IMR-90 (cell line): Measurements from ENCODE around the gene YEATS4. TPM values are rescaled to one million over a fixed set of nuclear protein-coding genes. Genes with fewer than 3 reads are reported as not detected.

ENCODE experiments used
- ATAC-seq: fragments of 200-7000 bp; cut with Tn5 transposase; 2 replicates; pipeline ENCODE4 v1.9.1; 2020; ENCODE audit warnings: low read depth, mild to moderate bottlenecking, moderate library complexity
- BruUV-seq: library from RNA; stranded (reverse); fragments of 400-500 nt; replicated peaks from 2 replicates; lab custom pipeline; 2021; lab: Mats Ljungman, UMichigan
- CTCF ChIA-PET: fragments of 300-600 bp; formaldehyde crosslinking; extraction: SDS; loops from one replicate; lab custom pipeline; 2021; ENCODE audit warnings: antibody characterized with exemption; lab: Yijun Ruan, JAX
- POLR2A ChIA-PET: fragments of 300-600 bp; sonication (Branson Sonifier 250); formaldehyde crosslinking; loops from one replicate; lab custom pipeline; 2022; ENCODE audit warnings: antibody characterized with exemption; ENCODE audit not compliant: unreplicated experiment; lab: Charles Lee
- DNase-seq: peaks from one replicate; pipeline ENCODE4 v3.0.0; 2013
- H2AFZ ChIP-seq: replicated peaks from 2 replicates; pipeline ENCODE3; 2013; ENCODE audit warnings: low read length, mild to moderate bottlenecking; ENCODE audit not compliant: poor library complexity
- H2AK5ac ChIP-seq: 2 replicates; pipeline ENCODE4 v1.6.1; 2013; ENCODE audit warnings: low read depth, low read length, inconsistent platforms
- H2AK9ac ChIP-seq: replicated peaks from 2 replicates; pipeline ENCODE3; 2013; ENCODE audit warnings: mild to moderate bottlenecking, low read depth, low read length, moderate library complexity; ENCODE audit not compliant: poor library complexity
- H2BK120ac ChIP-seq: 2 replicates; pipeline ENCODE4 v1.6.1; 2013; ENCODE audit warnings: low read depth, low read length, inconsistent platforms
- H2BK15ac ChIP-seq: 3 replicates; pipeline ENCODE4 v1.6.1; 2013; ENCODE audit warnings: low read depth, low read length, inconsistent platforms
- H2BK20ac ChIP-seq: 2 replicates; pipeline ENCODE4 v1.6.1; 2013; ENCODE audit warnings: low read depth, mild to moderate bottlenecking, inconsistent platforms, low read length, moderate library complexity
- H2BK5ac ChIP-seq: 2 replicates; pipeline ENCODE4 v1.6.1; 2013; ENCODE audit warnings: mild to moderate bottlenecking, low read depth, low read length, inconsistent platforms; ENCODE audit not compliant: poor library complexity, severe bottlenecking
- H3K14ac ChIP-seq: replicated peaks from 2 replicates; pipeline ENCODE4 v1.6.1; 2013; ENCODE audit warnings: low read depth, low read length, inconsistent platforms
- H3K18ac ChIP-seq: 2 replicates; pipeline ENCODE4 v1.6.1; 2013; ENCODE audit warnings: low read depth, low read length, control low read depth
- H3K23ac ChIP-seq: 2 replicates; pipeline ENCODE4 v1.6.1; 2013; ENCODE audit warnings: low read depth, low read length, inconsistent platforms
- H3K27ac ChIP-seq: 2 replicates; pipeline ENCODE4 v1.5.1; 2013; ENCODE audit warnings: mild to moderate bottlenecking, control low read depth, low read length; ENCODE audit not compliant: insufficient read depth
- H3K27me3 ChIP-seq: 2 replicates; pipeline ENCODE4 v1.6.1; 2013; ENCODE audit warnings: low read length; ENCODE audit not compliant: control insufficient read depth, insufficient read depth
- H3K36me3 ChIP-seq: 2 replicates; pipeline ENCODE4 v1.6.1; 2013; ENCODE audit warnings: low read length, mixed read lengths; ENCODE audit not compliant: control insufficient read depth, insufficient read depth
- H3K4ac ChIP-seq: 2 replicates; pipeline ENCODE4 v1.6.1; 2013; ENCODE audit warnings: low read depth, low read length, inconsistent platforms
- H3K4me1 ChIP-seq: 2 replicates; pipeline ENCODE4 v1.6.1; 2013; ENCODE audit warnings: low read length, mixed read lengths; ENCODE audit not compliant: control insufficient read depth, insufficient read depth
- H3K4me2 ChIP-seq: 2 replicates; pipeline ENCODE4 v1.6.1; 2013; ENCODE audit warnings: low read depth, mild to moderate bottlenecking, control low read depth, low read length, moderate library complexity
- H3K4me3 ChIP-seq: 2 replicates; pipeline ENCODE4 v1.5.1; 2013; ENCODE audit warnings: low read depth, mild to moderate bottlenecking, control low read depth, low read length, moderate library complexity; ENCODE audit not compliant: insufficient read depth
- H3K56ac ChIP-seq: 2 replicates; pipeline ENCODE4 v1.6.1; 2013; ENCODE audit warnings: low read length, inconsistent platforms; ENCODE audit not compliant: insufficient read depth; ENCODE audit errors: extremely low read depth
- H3K79me1 ChIP-seq, 2 experiments: 2 replicates each; pipeline ENCODE4 v1.6.1; 2013; ENCODE audit warnings: low read length in 2 of 2, inconsistent platforms in 1 of 2, low read depth in 1 of 2
- H3K9ac ChIP-seq: 2 replicates; pipeline ENCODE4 v1.6.1; 2013; ENCODE audit warnings: low read depth, low read length, control low read depth
- H3K9me1 ChIP-seq: 2 replicates; pipeline ENCODE4 v1.6.1; 2013; ENCODE audit warnings: low read length, inconsistent platforms; ENCODE audit not compliant: insufficient read depth
- H3K9me3 ChIP-seq: 2 replicates; pipeline ENCODE4 v1.6.1; 2013; ENCODE audit warnings: low read length; ENCODE audit not compliant: control insufficient read depth, insufficient read depth
- H4K20me1 ChIP-seq: 2 replicates; pipeline ENCODE4 v1.6.1; 2013; ENCODE audit warnings: low read length, inconsistent platforms; ENCODE audit not compliant: insufficient read depth
- H4K5ac ChIP-seq: 2 replicates; pipeline ENCODE4 v1.6.1; 2013; ENCODE audit warnings: mild to moderate bottlenecking, low read depth, low read length, control low read depth
- H4K8ac ChIP-seq, 2 experiments: 2 replicates each; pipeline ENCODE4 v1.6.1; 2013; ENCODE audit warnings: low read depth in 2 of 2, low read length in 2 of 2, control low read depth in 1 of 2, inconsistent platforms in 1 of 2
- H4K91ac ChIP-seq: 2 replicates; pipeline ENCODE4 v1.6.1; 2013; ENCODE audit warnings: low read depth, low read length, inconsistent platforms; ENCODE audit not compliant: insufficient read depth
- BHLHE40 ChIP-seq: fragments of 150-350 bp; IDR thresholded peaks from 2 replicates; pipeline ENCODE4 v1.6.1; 2016; ENCODE audit warnings: mild to moderate bottlenecking, low read depth, low read length
- SMC3 ChIP-seq: fragments of 150-350 bp; IDR thresholded peaks from 2 replicates; pipeline ENCODE4 v1.6.1; 2016; ENCODE audit warnings: low read depth, mild to moderate bottlenecking, antibody characterized with exemption, low read length, moderate library complexity
- WGBS, 2 experiments: methylation state at CpG; one replicate each; pipeline versions ENCODE4 v1.1.5 to v1.1.7; 2013; ENCODE audit warnings: missing lambda C conversion rate in 2 of 2; ENCODE audit not compliant: insufficient read length in 1 of 2; ENCODE audit errors: extremely low coverage in 2 of 2; 5-methylcytosine and 5-hydroxymethylcytosine counted together
- dilution Hi-C: fragments of 300-500 bp; cut with HindIII; formaldehyde crosslinking; loops from one replicate; pipeline ENCODE4 v1.14.3; 2018; ENCODE audit warnings: low sequenced_read_pairs; ENCODE audit not compliant: unreplicated experiment
- in situ Hi-C: fragments of 300-500 bp; cut with MboI; formaldehyde crosslinking; loops from 3 replicates; pipeline ENCODE4 v1.14.3; 2019; ENCODE audit warnings: low sequenced_read_pairs, inconsistent platforms, mixed read lengths
- intact Hi-C: fragments of 100-400 bp; cut with micrococcal nuclease; formaldehyde crosslinking; loops from 2 replicates; pipeline ENCODE4 v1.10.0; 2022
- polyA plus RNA-seq, 3 experiments: library from polyadenylated mRNA; depleted of rRNA; stranded (reverse); fragments of >200 nt; gene quantifications; 2 replicates each; pipeline ENCODE4 v1.2.3, GENCODE V29; 2012; ENCODE audit warnings: low replicate concordance in 1 of 3
- total RNA-seq: library from RNA; depleted of rRNA; stranded (reverse); fragments of >200 nt; gene quantifications from 2 replicates; pipeline ENCODE4 v1.2.3, GENCODE V29; 2012
- TF ChIP-seq, protein P1 (sequence below): fragments of 150-350 bp; IDR thresholded peaks from 2 replicates; pipeline ENCODE4 v1.6.1; 2017; ENCODE audit warnings: mild to moderate bottlenecking, antibody characterized with exemption, low read length, low read depth

YEATS4 gene
- total and polyA plus RNA-seq, 2 of the 4 experiments (the other 2 are of a cell fraction) = 6.9 to 15.1 TPM

DNA sequence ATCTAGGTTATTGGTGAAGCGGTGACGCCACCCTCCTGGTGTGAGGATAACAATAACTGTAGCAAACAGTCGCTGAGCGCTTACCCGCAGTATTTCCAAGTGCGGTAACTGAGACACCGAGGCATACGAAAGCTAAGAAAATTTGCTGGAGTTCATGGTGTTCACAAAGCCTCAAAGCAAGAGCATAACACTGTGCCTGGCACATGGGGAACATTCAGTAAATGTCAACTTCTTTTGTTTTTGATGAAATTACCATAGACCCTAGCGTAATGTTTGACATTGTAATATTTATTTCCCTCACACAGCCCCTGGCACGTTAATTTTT lies 767 bp downstream of the YEATS4 start:
- Histone ChIP-seq H3K4me2 (peak overlapping the region; percentile 76), H3K9me3 (no peaks in the 10 kb centered on the region), H2AK9ac (peak overlapping the region; percentile 4), H3K27me3 (no peaks in the 10 kb centered on the region), H3K79me1 (peaks cover 3 to 4% of the 10 kb centered on the region in 2 experiments; a peak in 3 of 4 replicates), H3K18ac (no peak overlapping the region), H4K8ac (no peak overlapping the region), H2AK5ac (no peak overlapping the region), H2BK120ac (no peak overlapping the region), H3K56ac (no peak overlapping the region), H3K9ac (peak overlapping the region; percentile 6; the same call in 1 of the 2 replicates), H3K23ac (0 out of 2 replicates have a peak overlapping the region, but pooled peaks have one; percentile 9), H2BK20ac (no peak overlapping the region), H3K9me1 (no peaks in the 10 kb centered on the region), H2BK5ac (no peak overlapping the region), H4K5ac (no peak overlapping the region), H3K4ac (0 out of 2 replicates have a peak overlapping the region, but pooled peaks have one; percentile 2), H4K20me1 (no peaks in the 10 kb centered on the region), H2AFZ (peak overlapping the region; percentile 98), H3K27ac (no peak overlapping the region; the same call in 1 of the 2 replicates), H3K14ac (no peak overlapping the region), H3K4me1 (no peaks in the 10 kb centered on the region), H2BK15ac (no peak overlapping the region), H3K4me3 (peak overlapping the region; percentile 73), H3K36me3 (no peaks in the 10 kb centered on the region), H4K91ac (no peak overlapping the region)
- CTCF ChIA-PET = no interaction called here
- 0% methylated on average over 7 of the region's 10 CpGs; no CpG with 5 or more reads in 1 of the 2 experiments for WGBS, 2 experiments
- DNase-seq = no peak
- POLR2A ChIA-PET = no interaction called here
- intact Hi-C loops = no loop called here
- in situ Hi-C loops = no loop called here
- no TSS peak for BruUV-seq
- no peak for ATAC-seq
- TF ChIP-seq SMC3 (no peak), BHLHE40 (no peak)
- TF ChIP-seq, protein P1, sequence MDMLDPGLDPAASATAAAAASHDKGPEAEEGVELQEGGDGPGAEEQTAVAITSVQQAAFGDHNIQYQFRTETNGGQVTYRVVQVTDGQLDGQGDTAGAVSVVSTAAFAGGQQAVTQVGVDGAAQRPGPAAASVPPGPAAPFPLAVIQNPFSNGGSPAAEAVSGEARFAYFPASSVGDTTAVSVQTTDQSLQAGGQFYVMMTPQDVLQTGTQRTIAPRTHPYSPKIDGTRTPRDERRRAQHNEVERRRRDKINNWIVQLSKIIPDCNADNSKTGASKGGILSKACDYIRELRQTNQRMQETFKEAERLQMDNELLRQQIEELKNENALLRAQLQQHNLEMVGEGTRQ = no peak
- dilution Hi-C loops = no loop called here
